DOHH2 (cell line): Measurements from ENCODE around the gene MRPL12.

Experiments used
- EZH2phosphoT487 ChIP-seq: fragments of 200-600 bp; sonication (generic); IDR thresholded peaks from 2 replicates; pipeline ENCODE4 v1.6.1; 2017; ENCODE audit warnings: borderline replicate concordance, mild to moderate bottlenecking, antibody characterized with exemption, low read length, moderate library complexity, mixed read lengths
- TF ChIP-seq, protein P1 (sequence below): fragments of 200-600 bp; sonication (generic); IDR thresholded peaks from one replicate; pipeline ENCODE4 v1.5.1; 2014; ENCODE audit warnings: antibody characterized with exemption, mild to moderate bottlenecking, low read depth, low read length; ENCODE audit not compliant: poor library complexity, severe bottlenecking

DNA sequence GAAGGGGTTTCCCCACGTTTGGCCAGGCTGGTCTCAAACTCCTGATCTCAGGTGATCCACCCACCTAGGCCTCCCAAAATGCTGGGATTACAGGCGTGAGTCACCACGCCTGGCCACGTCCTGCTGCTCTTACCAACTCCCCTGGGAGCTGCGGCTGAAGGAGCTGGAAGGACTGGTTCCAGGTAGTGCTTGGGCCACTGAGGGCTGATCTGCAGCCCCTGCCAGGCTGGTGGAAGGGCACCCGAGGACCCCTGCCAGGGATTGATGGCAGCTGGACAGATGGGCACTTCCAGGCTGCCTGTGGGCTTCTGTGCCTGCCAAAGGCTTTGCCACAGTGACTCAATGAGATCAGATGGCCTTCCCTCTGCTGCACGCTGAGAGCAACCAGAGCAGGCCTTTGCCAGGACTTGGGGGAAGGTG, 39.1 kb upstream of the MRPL12 start:
- TF ChIP-seq, protein P1, sequence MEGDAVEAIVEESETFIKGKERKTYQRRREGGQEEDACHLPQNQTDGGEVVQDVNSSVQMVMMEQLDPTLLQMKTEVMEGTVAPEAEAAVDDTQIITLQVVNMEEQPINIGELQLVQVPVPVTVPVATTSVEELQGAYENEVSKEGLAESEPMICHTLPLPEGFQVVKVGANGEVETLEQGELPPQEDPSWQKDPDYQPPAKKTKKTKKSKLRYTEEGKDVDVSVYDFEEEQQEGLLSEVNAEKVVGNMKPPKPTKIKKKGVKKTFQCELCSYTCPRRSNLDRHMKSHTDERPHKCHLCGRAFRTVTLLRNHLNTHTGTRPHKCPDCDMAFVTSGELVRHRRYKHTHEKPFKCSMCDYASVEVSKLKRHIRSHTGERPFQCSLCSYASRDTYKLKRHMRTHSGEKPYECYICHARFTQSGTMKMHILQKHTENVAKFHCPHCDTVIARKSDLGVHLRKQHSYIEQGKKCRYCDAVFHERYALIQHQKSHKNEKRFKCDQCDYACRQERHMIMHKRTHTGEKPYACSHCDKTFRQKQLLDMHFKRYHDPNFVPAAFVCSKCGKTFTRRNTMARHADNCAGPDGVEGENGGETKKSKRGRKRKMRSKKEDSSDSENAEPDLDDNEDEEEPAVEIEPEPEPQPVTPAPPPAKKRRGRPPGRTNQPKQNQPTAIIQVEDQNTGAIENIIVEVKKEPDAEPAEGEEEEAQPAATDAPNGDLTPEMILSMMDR: no peak
- TF ChIP-seq EZH2phosphoT487: no peak
